Testis (tissue), 2 donors: ENCODE results near the gene C13orf46.

ENCODE experiments used
- CTCF ChIP-seq, 3 experiments: fragments of 450-650 bp in 2 of 3; fragments of 200-600 bp in 1 of 3; sonication (generic) in 1 of 3; IDR thresholded peaks; one replicate each; pipeline ENCODE4 v1.5.1; 2016 to 2019; ENCODE audit warnings: antibody characterized with exemption in 3 of 3, mild to moderate bottlenecking in 2 of 3, moderate library complexity in 1 of 3
- POLR2A ChIP-seq: fragments of 450-650 bp; IDR thresholded peaks from one replicate; pipeline ENCODE4 v1.6.1; 2017; ENCODE audit warnings: antibody characterized with exemption, mild to moderate bottlenecking, moderate library complexity

DNA sequence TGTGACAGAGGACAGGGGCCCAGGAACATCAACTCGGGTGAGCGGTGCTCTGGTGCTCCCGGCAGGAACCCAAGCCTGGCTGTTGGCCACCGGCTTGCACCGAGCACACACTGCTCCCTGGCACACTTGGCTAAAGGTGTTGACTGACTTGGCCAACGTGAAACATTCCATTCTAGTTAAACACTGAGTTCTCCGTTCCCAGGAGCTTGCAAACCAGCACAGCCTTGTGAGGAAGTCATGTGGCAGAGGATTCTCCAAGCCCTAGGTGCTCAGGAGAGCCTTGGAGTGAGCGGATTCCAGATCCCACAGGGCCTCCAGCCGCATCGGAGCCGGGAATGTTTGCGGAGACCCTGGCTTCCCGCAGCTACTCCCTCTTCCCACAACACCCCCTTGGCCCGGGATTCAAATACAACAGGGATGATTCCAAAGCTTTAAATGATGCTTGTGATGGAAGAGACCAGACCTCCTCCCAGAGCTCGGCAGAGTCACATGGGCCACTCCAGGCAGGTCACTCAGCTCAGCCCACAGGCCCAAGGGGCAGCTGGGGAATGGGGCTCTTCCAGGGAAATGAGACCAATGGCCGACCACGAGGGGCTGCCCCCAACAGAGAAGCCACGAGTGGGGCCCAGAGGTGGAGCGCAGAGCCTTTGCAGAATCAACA lies 2.9 kb downstream of the C13orf46 start:
- TF ChIP-seq CTCF (IDR thresholded peaks at IDR 0.05) = no peak
- no peak for TF ChIP-seq POLR2A
